Mucosa of descending colon (tissue), 3 donors: ENCODE results near the gene TMEM271. TPM values are rescaled to one million over a fixed set of nuclear protein-coding genes. Genes with fewer than 3 reads are reported as not detected.

Experiments
- ATAC-seq: fragments of 200-7000 bp; cut with Tn5 transposase; one replicate; pipeline ENCODE4 v1.9.1; 2020; ENCODE audit warnings: mild to moderate bottlenecking, moderate library complexity
- DNase-seq, 3 donors: peaks; one replicate each; pipeline ENCODE4 v3.0.0-alpha.2; 2020
- H3K36me3 ChIP-seq: fragments of 200-600 bp; one replicate; pipeline ENCODE4 v1.8.0; 2021; ENCODE audit warnings: low read depth, mild to moderate bottlenecking
- H3K4me1 ChIP-seq: fragments of 200-600 bp; one replicate; pipeline ENCODE4 v1.8.0; 2021; ENCODE audit warnings: low read depth, mild to moderate bottlenecking
- H3K4me3 ChIP-seq: fragments of 200-600 bp; one replicate; pipeline ENCODE4 v1.8.0; 2021; ENCODE audit warnings: mild to moderate bottlenecking
- H3K9me3 ChIP-seq: fragments of 200-600 bp; one replicate; pipeline ENCODE4 v1.8.0; 2021; ENCODE audit warnings: mild to moderate bottlenecking
- intact Hi-C, 2 donors: fragments of 100-400 bp; cut with DNase I in 1 of 2; cut with micrococcal nuclease in 1 of 2; formaldehyde crosslinking; loops; one replicate each; pipeline versions ENCODE4 v1.11.0 to v1.11.1; 2022; cut with DNase I, micrococcal nuclease
- total RNA-seq, 3 donors: library from RNA; stranded (reverse); fragmentation: NEBNext Ultra II Directional in 2 of 3; extraction: Animal tissue kit (Norgen Biotek cat#: 25700) in 2 of 3; gene quantifications; one replicate each; pipeline versions ENCODE4 v1.2.1 to v1.2.4, GENCODE V29; 2021 to 2023
- TF ChIP-seq, protein P1 (sequence below): fragments of 200-600 bp; IDR thresholded peaks from one replicate; pipeline ENCODE4 v1.8.0; 2022; ENCODE audit warnings: antibody characterized with exemption, mild to moderate bottlenecking
- donor health status: DM: no; HTN: no; CAD: no; lungs with moderate emphysema.
- donor health status: DM: no; HTN: no; CAD: no.
- donor health status: DM: no; HTN: yes; CAD: no.

TMEM271 gene
- total RNA-seq, 3 donors from 2014 or later: 0.35 TPM; not detected in 2

DNA sequence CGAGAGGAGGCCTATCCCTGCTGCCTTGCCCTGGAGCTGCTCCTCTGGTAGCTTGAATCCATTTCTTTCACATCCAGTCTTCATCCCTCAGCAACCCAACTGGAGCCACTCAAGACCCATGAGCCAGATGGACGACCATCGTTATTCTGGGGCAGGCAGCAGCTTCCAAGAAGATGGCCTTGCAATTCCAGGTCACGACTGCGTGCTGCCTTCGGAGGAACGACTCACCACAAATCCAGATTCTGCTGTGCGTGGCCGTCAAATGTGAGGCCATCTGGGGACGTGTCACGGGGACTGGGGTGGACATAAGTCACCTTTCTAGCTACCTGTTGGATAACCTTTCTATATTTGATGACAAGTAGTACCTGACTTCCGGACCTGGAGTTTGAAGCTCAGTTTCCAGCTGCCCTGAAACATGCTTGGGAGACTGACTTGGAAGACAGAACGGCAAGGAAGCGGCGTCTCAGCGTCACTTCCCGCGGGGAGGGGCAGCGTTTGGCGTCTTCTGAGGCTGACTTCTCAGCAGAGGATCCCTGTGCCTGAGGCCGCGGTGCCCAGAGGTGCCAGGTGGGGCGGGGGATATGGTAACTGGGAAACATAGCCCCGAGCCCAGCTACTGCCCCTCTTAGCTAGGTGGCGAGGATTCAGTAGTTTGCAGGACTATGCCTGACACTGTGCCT is 11.7 kb upstream of the TMEM271 start:
- intact Hi-C loops: no loop called here
- Histone ChIP-seq H3K36me3 (no peaks in the 10 kb centered on the region), H3K9me3 (peaks cover 5% of the 10 kb centered on the region), H3K4me1 (no peaks in the 10 kb centered on the region), H3K4me3 (no peak overlapping the region)
- ATAC-seq (no peak), DNase-seq (no peak)
- TF ChIP-seq, protein P1, sequence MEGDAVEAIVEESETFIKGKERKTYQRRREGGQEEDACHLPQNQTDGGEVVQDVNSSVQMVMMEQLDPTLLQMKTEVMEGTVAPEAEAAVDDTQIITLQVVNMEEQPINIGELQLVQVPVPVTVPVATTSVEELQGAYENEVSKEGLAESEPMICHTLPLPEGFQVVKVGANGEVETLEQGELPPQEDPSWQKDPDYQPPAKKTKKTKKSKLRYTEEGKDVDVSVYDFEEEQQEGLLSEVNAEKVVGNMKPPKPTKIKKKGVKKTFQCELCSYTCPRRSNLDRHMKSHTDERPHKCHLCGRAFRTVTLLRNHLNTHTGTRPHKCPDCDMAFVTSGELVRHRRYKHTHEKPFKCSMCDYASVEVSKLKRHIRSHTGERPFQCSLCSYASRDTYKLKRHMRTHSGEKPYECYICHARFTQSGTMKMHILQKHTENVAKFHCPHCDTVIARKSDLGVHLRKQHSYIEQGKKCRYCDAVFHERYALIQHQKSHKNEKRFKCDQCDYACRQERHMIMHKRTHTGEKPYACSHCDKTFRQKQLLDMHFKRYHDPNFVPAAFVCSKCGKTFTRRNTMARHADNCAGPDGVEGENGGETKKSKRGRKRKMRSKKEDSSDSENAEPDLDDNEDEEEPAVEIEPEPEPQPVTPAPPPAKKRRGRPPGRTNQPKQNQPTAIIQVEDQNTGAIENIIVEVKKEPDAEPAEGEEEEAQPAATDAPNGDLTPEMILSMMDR: no peak

DNA sequence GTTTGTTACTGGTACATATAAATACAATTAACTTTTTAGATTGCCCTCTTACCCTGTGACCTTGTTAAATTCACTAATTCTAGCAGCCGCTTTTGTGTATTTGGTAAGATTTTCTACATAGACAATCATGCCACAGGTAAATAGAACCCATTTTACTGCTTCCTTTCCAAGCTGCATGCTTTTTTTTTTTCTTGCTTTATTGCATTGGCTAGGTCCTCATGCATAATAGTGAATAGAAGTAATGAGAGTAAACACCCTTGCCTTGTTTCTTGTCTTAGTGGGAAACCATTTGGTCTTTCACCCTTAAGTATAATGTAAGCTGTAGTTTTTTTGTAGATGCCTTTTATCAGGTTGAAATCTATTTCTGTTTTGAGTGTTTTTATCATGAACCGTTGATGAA is 7.7 kb upstream of the TMEM271 start:
- intact Hi-C loops: no loop called here

DNA sequence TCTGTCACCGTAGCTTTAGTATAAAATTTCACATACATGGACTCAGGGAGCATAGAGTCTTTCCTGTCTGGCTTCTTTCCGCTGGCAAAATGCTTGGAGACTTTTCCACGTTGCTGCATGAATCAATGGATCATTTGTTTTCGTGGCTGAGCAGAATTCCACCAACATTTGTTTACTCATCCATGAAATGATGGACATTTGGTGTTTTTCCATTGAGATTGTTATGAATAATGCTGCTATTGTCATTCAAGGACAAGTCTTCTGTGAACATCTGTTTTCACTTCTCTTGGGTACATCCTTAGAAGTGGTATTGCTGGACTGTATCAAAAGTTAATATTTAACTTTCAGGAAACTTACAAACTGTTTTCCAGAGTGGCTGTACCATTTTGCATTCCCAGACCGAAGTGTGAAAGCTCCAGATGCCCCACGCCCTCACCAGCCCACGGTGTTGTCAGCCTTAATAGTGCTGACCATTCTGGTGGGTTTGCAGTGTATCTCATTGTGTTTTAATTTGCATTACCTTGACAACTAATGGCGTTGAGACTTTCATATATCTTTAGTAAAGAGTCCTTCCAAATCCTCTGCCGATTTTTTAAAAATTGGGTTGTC is 5.8 kb upstream of the TMEM271 start:
- Histone ChIP-seq H3K4me1 (no peaks in the 10 kb centered on the region), H3K36me3 (no peaks in the 10 kb centered on the region), H3K4me3 (no peak overlapping the region), H3K9me3 (peaks cover 5% of the 10 kb centered on the region)
- TF ChIP-seq, protein P1: no peak
- no peak for DNase-seq
- no peak for ATAC-seq
- intact Hi-C loops: no loop called here

More for the DNA sequence above, 7.7 kb upstream of the TMEM271 start:
- H3K9me3 ChIP-seq: peaks cover 5% of the 10 kb centered on the region
- no peaks in the 10 kb centered on the region for H3K36me3 ChIP-seq
- TF ChIP-seq, protein P1: no peak
- ATAC-seq (no peak), DNase-seq (no peak)
- no peak overlapping the region for H3K4me3 ChIP-seq
- H3K4me1 ChIP-seq: no peaks in the 10 kb centered on the region

DNA sequence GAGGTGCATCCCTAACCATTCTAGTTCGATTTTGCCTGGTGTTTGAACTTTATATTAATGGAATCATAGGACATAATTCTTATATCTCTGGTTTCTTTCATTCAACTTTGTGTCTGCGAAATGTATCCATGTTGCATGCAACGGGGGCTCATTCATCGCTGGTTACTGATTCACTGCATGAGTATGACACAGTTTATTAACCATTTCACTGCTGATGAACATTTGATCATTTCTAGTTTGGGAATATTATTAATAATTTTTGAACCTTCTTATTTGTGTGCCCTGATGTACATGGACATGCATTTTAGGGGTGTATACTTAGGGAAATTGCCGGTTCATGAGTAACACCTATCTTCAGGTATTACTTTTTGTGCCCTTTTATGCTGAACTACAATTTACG is 5.1 kb upstream of the TMEM271 start:
- intact Hi-C loops: no loop called here
- Histone ChIP-seq H3K9me3 (peaks cover 5% of the 10 kb centered on the region), H3K4me3 (no peak overlapping the region), H3K4me1 (no peaks in the 10 kb centered on the region), H3K36me3 (no peaks in the 10 kb centered on the region)
- DNase-seq: no peak
- TF ChIP-seq, protein P1: no peak
- ATAC-seq: no peak

DNA sequence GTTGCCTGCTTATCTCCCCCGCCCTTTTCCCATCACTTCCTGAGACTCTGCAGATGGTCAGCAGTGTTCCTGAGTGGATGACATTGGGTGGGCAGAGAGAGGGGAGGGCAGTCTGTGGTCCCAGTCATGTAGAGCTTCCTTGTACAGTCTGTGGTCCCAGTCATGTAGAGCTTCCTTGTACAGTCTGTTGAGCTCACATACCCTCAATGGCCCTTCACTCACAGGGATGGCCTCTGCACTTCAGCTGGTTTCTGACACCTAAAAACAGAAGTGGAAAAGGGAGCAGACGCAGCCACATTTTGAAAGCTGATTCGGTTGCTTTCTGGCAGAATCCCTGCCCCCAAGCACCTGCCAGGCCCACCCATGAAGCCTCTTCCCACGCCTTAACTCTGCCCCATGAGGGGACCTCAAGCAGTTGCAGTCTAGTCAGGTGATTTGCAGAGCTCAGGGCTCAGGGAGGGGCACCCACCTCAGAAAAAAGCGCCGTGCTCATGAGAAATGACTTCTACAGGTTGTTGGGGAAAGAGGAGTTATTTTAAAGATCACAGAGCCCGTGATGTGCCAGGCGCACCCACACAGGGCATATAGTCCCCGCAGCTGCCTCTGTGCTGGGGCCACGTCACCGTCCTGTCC is 3.6 kb upstream of the TMEM271 start:
- no peaks in the 10 kb centered on the region for H3K36me3 ChIP-seq
- no peaks in the 10 kb centered on the region for H3K4me1 ChIP-seq
- peaks cover 5% of the 10 kb centered on the region for H3K9me3 ChIP-seq
- H3K4me3 ChIP-seq: no peak overlapping the region
- ATAC-seq (no peak), DNase-seq (no peak)
- TF ChIP-seq, protein P1: no peak
- intact Hi-C loops: no loop called here
